ENCODE data around the gene CEP85L. TPM values are rescaled to one million over a fixed set of nuclear protein-coding genes. Genes with fewer than 3 reads are reported as not detected.
A peak's percentile ranks its signal among the peaks of the same experiment; 100 is the strongest.

CEP85L gene
- total RNA-seq, 4 donors from 2014 or later, result 10.9 to 22.6 (median 16.7) TPM

DNA sequence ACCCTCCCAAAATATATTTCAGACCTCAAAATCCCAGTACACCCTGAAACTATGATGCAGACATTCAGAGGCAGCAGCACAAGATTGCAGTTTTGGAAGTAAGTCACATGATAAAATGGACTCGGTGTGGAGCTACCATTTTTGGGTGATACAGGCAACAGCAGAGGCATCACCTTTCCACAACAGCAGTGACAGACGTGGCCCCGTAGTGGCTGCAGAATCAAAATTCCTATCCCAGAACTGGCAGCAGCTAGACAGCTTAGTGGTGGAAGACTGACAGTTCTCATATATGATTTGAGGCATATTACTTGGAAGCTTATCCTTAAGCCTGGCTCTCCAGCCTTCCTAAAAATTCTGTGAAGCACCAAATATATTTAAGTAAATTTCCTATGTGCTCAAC is 83.4 kb downstream of the CEP85L start:
- 39% methylated on average over 3 of the region's 3 CpGs; no CpG with 5 or more reads in 1 of the 2 donors for WGBS, 2 donors (ENCODE audit: low coverage in 1 of 2)

DNA sequence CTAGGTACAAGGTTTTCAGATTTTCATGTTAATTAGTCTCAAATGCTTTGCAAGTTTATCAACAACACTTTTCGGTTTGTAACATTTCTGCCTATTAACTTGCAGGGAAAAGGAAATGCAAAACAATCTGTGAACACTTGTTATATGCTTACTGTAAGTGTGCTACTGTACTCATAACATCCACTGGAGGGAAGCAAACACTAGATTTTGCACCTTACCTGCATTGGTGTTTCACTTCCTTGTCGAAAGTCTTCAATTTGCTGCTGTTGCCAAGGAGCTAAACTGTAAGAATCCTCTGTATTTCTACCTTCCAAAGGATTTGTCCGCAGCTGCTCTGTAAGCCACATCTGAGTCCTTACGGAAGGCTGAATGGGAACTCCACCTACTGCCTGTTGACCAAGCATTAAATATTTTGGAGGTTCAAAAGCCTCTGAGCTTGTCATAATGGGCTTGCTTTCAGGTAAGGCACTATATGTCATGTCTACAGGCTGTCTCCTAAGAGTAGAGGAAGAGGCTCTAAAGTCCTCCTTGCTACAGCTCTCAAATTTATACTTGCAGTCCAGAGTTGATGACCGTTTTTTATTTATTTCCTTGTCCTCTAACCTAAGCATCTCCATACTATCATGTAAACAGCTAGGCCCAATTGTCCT is 86.0 kb downstream of the CEP85L start:
- 71 to 79% methylated on average over 4 to 5 of the region's 5 CpGs for WGBS, 2 donors (ENCODE audit: low coverage in 1 of 2)

More for the DNA sequence above, 83.4 kb downstream of the CEP85L start:
- Histone ChIP-seq H3K4me1 (peaks cover 0 to 18% (median under 1%) of the 10 kb centered on the region in 3 donors), H3K36me3 (peaks cover 0 to 9% of the 10 kb centered on the region in 2 donors), H3K27me3 (no peaks in the 10 kb centered on the region), H3K27ac (no peak overlapping the region), H3K4me3 (no peak overlapping the region), H3K9me3 (no peaks in the 10 kb centered on the region)
- ATAC-seq, result no peak
- no peak for TF ChIP-seq POLR2A (IDR thresholded peaks at IDR 0.05)
- TF ChIP-seq EP300 (IDR thresholded peaks at IDR 0.05), result no peak
- TF ChIP-seq POLR2AphosphoS5 (IDR thresholded peaks at IDR 0.05), result no peak
- TF ChIP-seq, protein P1, sequence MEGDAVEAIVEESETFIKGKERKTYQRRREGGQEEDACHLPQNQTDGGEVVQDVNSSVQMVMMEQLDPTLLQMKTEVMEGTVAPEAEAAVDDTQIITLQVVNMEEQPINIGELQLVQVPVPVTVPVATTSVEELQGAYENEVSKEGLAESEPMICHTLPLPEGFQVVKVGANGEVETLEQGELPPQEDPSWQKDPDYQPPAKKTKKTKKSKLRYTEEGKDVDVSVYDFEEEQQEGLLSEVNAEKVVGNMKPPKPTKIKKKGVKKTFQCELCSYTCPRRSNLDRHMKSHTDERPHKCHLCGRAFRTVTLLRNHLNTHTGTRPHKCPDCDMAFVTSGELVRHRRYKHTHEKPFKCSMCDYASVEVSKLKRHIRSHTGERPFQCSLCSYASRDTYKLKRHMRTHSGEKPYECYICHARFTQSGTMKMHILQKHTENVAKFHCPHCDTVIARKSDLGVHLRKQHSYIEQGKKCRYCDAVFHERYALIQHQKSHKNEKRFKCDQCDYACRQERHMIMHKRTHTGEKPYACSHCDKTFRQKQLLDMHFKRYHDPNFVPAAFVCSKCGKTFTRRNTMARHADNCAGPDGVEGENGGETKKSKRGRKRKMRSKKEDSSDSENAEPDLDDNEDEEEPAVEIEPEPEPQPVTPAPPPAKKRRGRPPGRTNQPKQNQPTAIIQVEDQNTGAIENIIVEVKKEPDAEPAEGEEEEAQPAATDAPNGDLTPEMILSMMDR (IDR thresholded peaks at IDR 0.05), result no peak

DNA sequence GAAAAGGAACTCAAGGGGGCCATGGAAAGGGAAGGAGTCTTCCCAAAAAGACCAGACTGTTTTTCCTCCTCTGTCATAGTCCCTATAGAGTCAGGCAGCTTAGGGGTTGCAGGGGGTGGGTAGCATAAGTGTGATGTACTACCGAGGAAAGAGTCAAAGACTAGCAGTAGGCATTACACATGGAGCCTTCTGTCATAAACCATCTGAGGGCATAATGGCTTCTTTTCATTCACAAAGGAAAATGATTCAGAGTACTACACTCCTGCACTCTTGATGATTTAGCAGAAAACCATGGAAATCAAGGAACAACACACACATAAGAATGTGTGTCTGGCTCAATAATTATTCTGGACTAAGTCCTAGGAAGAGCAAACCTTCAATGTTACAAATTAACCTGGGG is 88.4 kb downstream of the CEP85L start:
- Histone ChIP-seq H3K4me3 (no peak overlapping the region), H3K27ac (peak overlapping the region in 1 of 4 donors; percentile 6), H3K27me3 (no peaks in the 10 kb centered on the region), H3K4me1 (peaks cover 0 to 47% (median 6%) of the 10 kb centered on the region in 3 donors), H3K36me3 (peaks cover 3 to 29% of the 10 kb centered on the region in 2 donors), H3K9me3 (no peaks in the 10 kb centered on the region)
- TF ChIP-seq POLR2AphosphoS5 (IDR thresholded peaks at IDR 0.05), result peak; percentile 21
- TF ChIP-seq, protein P1 (IDR thresholded peaks at IDR 0.05), result no peak
- no peak for ATAC-seq
- WGBS, 2 donors (ENCODE audit: low coverage in 1 of 2), result no CpG with 5 or more reads among the region's 1 CpG

More for the DNA sequence above, 86.0 kb downstream of the CEP85L start:
- peaks cover 0 to 14% of the 10 kb centered on the region in 2 donors for H3K36me3 ChIP-seq
- H3K4me3 ChIP-seq, result no peak overlapping the region
- no peak for ATAC-seq
- TF ChIP-seq EP300 (IDR thresholded peaks at IDR 0.05) (no peak), POLR2A (IDR thresholded peaks at IDR 0.05) (no peak), POLR2AphosphoS5 (IDR thresholded peaks at IDR 0.05) (no peak)
- TF ChIP-seq, protein P1 (IDR thresholded peaks at IDR 0.05), result peak in 2 of 4 experiments; percentile 16 to 31
- no peaks in the 10 kb centered on the region for H3K9me3 ChIP-seq
- no peak overlapping the region for H3K27ac ChIP-seq
- peaks cover 0 to 28% (median 2%) of the 10 kb centered on the region in 3 donors for H3K4me1 ChIP-seq
- H3K27me3 ChIP-seq, result no peaks in the 10 kb centered on the region

DNA sequence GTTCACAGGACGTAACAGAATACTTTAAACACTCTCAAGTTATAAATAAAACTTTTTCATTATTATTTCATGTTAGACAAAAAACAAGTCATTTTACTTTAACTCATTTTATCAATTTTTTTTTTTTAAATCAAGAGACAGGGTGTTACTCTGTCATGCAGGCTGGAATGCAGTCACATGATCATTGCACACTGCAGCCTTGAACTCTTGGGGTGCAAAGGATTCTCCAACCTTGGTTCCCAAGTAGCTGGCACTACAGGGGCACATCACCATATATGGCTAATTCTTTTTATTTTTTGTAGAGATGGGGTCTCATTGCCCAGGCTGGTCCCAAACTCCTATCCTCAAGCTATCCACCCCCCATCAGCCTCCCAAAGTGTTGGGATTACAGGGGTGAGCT is 89.1 kb downstream of the CEP85L start:
- H3K9me3 ChIP-seq, result no peaks in the 10 kb centered on the region
- no peaks in the 10 kb centered on the region for H3K27me3 ChIP-seq
- WGBS, 2 donors (ENCODE audit: low coverage in 1 of 2), result 40 to 67% methylated on average over 1 of the region's 1 CpG
- ATAC-seq, result no peak
- no peak overlapping the region for H3K4me3 ChIP-seq
- H3K36me3 ChIP-seq, result peaks cover 3 to 29% of the 10 kb centered on the region in 2 donors
- no peak for TF ChIP-seq POLR2AphosphoS5 (IDR thresholded peaks at IDR 0.05)
- TF ChIP-seq, protein P1 (IDR thresholded peaks at IDR 0.05), result no peak
- no peak for TF ChIP-seq POLR2A (IDR thresholded peaks at IDR 0.05)
- no peak for TF ChIP-seq EP300 (IDR thresholded peaks at IDR 0.05)
- H3K4me1 ChIP-seq, result peaks cover 0 to 48% (median 6%) of the 10 kb centered on the region in 3 donors
- peak overlapping the region in 1 of 4 donors; percentile 6 for H3K27ac ChIP-seq

DNA sequence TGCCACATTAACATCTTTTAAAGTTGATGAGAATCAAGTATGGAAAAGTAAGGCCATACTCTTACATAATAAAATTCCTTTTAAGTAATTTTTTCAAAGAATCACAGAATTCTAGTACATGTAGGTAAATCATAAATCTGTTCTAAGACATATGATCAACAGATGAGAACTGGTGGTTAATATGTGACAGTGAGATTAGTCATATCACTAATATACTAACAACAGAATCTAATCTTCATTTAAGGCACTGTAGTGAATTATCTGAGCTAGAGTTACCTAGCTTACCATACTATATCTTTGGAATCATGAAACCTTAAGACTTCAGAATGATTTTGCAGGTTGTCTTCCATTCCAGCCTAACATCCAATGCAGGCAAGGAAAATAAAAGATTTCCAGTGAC is 91.7 kb downstream of the CEP85L start:
- H3K4me3 ChIP-seq, result no peak overlapping the region
- peaks cover 3 to 20% of the 10 kb centered on the region in 2 donors for H3K36me3 ChIP-seq
- no peak for TF ChIP-seq EP300 (IDR thresholded peaks at IDR 0.05)
- no peak for TF ChIP-seq POLR2A (IDR thresholded peaks at IDR 0.05)
- no peak for TF ChIP-seq POLR2AphosphoS5 (IDR thresholded peaks at IDR 0.05)
- TF ChIP-seq, protein P1 (IDR thresholded peaks at IDR 0.05), result no peak
- no peak overlapping the region for H3K27ac ChIP-seq
- H3K9me3 ChIP-seq, result no peaks in the 10 kb centered on the region
- no peak for ATAC-seq
- H3K27me3 ChIP-seq, result no peaks in the 10 kb centered on the region
- H3K4me1 ChIP-seq, result peaks cover 0 to 65% (median 6%) of the 10 kb centered on the region in 3 donors

Measured in gastroesophageal sphincter (tissue), 4 donors.